Prostate gland (tissue), 2 donors: Measurements from ENCODE around the gene GNA14.

ENCODE experiments used
- POLR2A ChIP-seq: fragments of 450-650 bp; IDR thresholded peaks from one replicate; pipeline ENCODE4 v1.6.1; 2016; ENCODE audit warnings: antibody characterized with exemption, mild to moderate bottlenecking
- TF ChIP-seq, protein P1 (sequence below), 4 experiments: fragments of 200-600 bp in 2 of 4; fragments of 450-650 bp in 2 of 4; sonication (generic) in 2 of 4; IDR thresholded peaks; 1 replicate in 3 of 4; 2 replicates in 1 of 4; pipeline ENCODE4 v1.5.1; 2016 to 2019; ENCODE audit warnings: antibody characterized with exemption in 4 of 4, mild to moderate bottlenecking in 2 of 4, moderate library complexity in 2 of 4

DNA sequence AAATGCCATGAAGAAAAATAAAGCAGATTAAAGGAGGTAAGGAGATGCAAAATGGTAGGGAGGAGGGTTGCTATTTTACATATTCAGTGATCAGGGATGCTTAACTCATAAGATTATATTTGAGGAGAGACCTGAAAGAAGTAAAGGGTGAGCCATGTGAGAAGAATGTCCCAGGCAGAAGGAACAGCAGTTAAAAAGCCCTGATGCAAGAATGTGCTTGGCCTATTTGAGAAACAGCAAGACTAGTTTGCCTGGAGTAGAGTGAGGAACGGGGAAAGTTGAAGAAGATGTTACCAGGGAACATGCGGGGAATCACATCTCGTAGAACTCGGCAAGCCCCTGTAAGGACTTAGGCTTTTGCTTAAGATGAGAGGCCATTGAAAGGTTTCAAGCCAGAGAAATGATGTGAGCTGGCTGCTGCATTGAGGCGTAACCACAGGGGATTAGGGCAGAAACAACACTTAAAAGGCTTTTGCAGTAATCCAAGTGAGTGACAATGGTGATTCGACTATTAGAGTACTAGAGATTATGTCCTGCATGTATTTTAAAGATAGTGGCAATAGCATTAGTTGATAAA, 272.1 kb downstream of the GNA14 start:
- TF ChIP-seq, protein P1, sequence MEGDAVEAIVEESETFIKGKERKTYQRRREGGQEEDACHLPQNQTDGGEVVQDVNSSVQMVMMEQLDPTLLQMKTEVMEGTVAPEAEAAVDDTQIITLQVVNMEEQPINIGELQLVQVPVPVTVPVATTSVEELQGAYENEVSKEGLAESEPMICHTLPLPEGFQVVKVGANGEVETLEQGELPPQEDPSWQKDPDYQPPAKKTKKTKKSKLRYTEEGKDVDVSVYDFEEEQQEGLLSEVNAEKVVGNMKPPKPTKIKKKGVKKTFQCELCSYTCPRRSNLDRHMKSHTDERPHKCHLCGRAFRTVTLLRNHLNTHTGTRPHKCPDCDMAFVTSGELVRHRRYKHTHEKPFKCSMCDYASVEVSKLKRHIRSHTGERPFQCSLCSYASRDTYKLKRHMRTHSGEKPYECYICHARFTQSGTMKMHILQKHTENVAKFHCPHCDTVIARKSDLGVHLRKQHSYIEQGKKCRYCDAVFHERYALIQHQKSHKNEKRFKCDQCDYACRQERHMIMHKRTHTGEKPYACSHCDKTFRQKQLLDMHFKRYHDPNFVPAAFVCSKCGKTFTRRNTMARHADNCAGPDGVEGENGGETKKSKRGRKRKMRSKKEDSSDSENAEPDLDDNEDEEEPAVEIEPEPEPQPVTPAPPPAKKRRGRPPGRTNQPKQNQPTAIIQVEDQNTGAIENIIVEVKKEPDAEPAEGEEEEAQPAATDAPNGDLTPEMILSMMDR (IDR thresholded peaks at IDR 0.05) = no peak
- TF ChIP-seq POLR2A = no peak
